22Rv1 (cell line): Measurements from ENCODE around the gene DDN.

ENCODE experiments used
- H3K27ac ChIP-seq: fragments of 450-650 bp; 2 replicates; pipeline ENCODE4 v1.5.1; 2017
- ZFX ChIP-seq: fragments of 450-650 bp; IDR thresholded peaks from 2 replicates; pipeline ENCODE4 v1.6.1; 2017; ENCODE audit warnings: antibody characterized with exemption, borderline replicate concordance
- TF ChIP-seq, protein P1 (sequence below): fragments of 450-650 bp; IDR thresholded peaks from 2 replicates; pipeline ENCODE4 v1.5.1; 2017; ENCODE audit warnings: mild to moderate bottlenecking

The DDN gene

GRCh38 chr12:49026101-49026500 is 26.9 kb upstream of the DDN start:
- no peak overlapping the region for H3K27ac ChIP-seq
- TF ChIP-seq ZFX: no peak
- TF ChIP-seq, protein P1, sequence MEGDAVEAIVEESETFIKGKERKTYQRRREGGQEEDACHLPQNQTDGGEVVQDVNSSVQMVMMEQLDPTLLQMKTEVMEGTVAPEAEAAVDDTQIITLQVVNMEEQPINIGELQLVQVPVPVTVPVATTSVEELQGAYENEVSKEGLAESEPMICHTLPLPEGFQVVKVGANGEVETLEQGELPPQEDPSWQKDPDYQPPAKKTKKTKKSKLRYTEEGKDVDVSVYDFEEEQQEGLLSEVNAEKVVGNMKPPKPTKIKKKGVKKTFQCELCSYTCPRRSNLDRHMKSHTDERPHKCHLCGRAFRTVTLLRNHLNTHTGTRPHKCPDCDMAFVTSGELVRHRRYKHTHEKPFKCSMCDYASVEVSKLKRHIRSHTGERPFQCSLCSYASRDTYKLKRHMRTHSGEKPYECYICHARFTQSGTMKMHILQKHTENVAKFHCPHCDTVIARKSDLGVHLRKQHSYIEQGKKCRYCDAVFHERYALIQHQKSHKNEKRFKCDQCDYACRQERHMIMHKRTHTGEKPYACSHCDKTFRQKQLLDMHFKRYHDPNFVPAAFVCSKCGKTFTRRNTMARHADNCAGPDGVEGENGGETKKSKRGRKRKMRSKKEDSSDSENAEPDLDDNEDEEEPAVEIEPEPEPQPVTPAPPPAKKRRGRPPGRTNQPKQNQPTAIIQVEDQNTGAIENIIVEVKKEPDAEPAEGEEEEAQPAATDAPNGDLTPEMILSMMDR: no peak

GRCh38 chr12:49025463-49025862 is 26.3 kb upstream of the DDN start:
- TF ChIP-seq, protein P1: no peak
- no peak for TF ChIP-seq ZFX
- H3K27ac ChIP-seq: 0 out of 2 replicates have a peak overlapping the region, but pooled peaks have one; percentile 59

- H3K27ac ChIP-seq: peak overlapping the region; percentile 59
- no peak for TF ChIP-seq ZFX
- TF ChIP-seq, protein P1: no peak
Observed at GRCh38 chr12:49024543-49024942, 25.4 kb upstream of the DDN start.

GRCh38 chr12:49023812-49024211 is 24.6 kb upstream of the DDN start:
- H3K27ac ChIP-seq: peak overlapping the region; percentile 59
- TF ChIP-seq, protein P1: no peak
- TF ChIP-seq ZFX: no peak

GRCh38 chr12:49022558-49023178 is 23.5 kb upstream of the DDN start:
- peak overlapping the region; percentile 59 for H3K27ac ChIP-seq
- TF ChIP-seq ZFX: no peak
- TF ChIP-seq, protein P1: no peak

- H3K27ac ChIP-seq: peak overlapping the region; percentile 59
- TF ChIP-seq ZFX: no peak
- TF ChIP-seq, protein P1: no peak
Observed at GRCh38 chr12:49021292-49021915, 22.2 kb upstream of the DDN start.

- TF ChIP-seq ZFX: no peak
- TF ChIP-seq, protein P1: no peak
- H3K27ac ChIP-seq: peak overlapping the region; percentile 90
Observed at GRCh38 chr12:49020441-49020840, 21.3 kb upstream of the DDN start.
